GM21576 (cell line): ENCODE data around the gene ROR1.

Source experiments
- ATAC-seq: cut with Tn5 transposase; IDR thresholded peaks from one replicate; pipeline ENCODE4 v1.9.1; 2021; ENCODE audit warnings: mild to moderate bottlenecking, moderate library complexity; ENCODE audit not compliant: unreplicated experiment

ROR1 gene

GRCh38 chr1:64163970-64164369 is 390.2 kb downstream of the ROR1 start:
- ATAC-seq: no peak

- no peak for ATAC-seq
These were observed 392.8 kb downstream of the ROR1 start for GRCh38 chr1:64166629-64167028.

- no peak for ATAC-seq
These were observed 393.4 kb downstream of the ROR1 start for GRCh38 chr1:64167176-64167575.

GRCh38 chr1:64171246-64171645 is 397.4 kb downstream of the ROR1 start:
- ATAC-seq: no peak

GRCh38 chr1:64171797-64172281 is 398.0 kb downstream of the ROR1 start:
- peak; percentile 63 for ATAC-seq

- peak; percentile 35 for ATAC-seq
These were observed 398.7 kb downstream of the ROR1 start for GRCh38 chr1:64172458-64172983.

- ATAC-seq: no peak
These were observed 399.6 kb downstream of the ROR1 start for GRCh38 chr1:64173336-64173940.

GRCh38 chr1:64175639-64176038 is 401.8 kb downstream of the ROR1 start:
- no peak for ATAC-seq

- no peak for ATAC-seq
These were observed 402.8 kb downstream of the ROR1 start for GRCh38 chr1:64176659-64177058.

- no peak for ATAC-seq
These were observed 405.8 kb downstream of the ROR1 start for GRCh38 chr1:64179588-64179987.

- no peak for ATAC-seq
These were observed 408.4 kb downstream of the ROR1 start for GRCh38 chr1:64182207-64182606.

GRCh38 chr1:64183395-64184002 is 409.7 kb downstream of the ROR1 start:
- no peak for ATAC-seq

- ATAC-seq: no peak
These were observed 410.2 kb downstream of the ROR1 start for GRCh38 chr1:64184003-64184440.

GRCh38 chr1:64186138-64186897 is 412.5 kb downstream of the ROR1 start:
- ATAC-seq: no peak

GRCh38 chr1:64186898-64187280 is 413.1 kb downstream of the ROR1 start:
- no peak for ATAC-seq

- ATAC-seq: no peak
These were observed 413.8 kb downstream of the ROR1 start for GRCh38 chr1:64187646-64188045.

- no peak for ATAC-seq
These were observed 418.5 kb downstream of the ROR1 start for GRCh38 chr1:64192290-64192689.

- ATAC-seq: no peak
These were observed 420.6 kb downstream of the ROR1 start for GRCh38 chr1:64194168-64195080.

- no peak for ATAC-seq
These were observed 421.2 kb downstream of the ROR1 start for GRCh38 chr1:64195081-64195395.

GRCh38 chr1:64196074-64196870 is 422.5 kb downstream of the ROR1 start:
- ATAC-seq: no peak
